Measurements from ENCODE around the gene ARSA.

Gene ARSA

DNA sequence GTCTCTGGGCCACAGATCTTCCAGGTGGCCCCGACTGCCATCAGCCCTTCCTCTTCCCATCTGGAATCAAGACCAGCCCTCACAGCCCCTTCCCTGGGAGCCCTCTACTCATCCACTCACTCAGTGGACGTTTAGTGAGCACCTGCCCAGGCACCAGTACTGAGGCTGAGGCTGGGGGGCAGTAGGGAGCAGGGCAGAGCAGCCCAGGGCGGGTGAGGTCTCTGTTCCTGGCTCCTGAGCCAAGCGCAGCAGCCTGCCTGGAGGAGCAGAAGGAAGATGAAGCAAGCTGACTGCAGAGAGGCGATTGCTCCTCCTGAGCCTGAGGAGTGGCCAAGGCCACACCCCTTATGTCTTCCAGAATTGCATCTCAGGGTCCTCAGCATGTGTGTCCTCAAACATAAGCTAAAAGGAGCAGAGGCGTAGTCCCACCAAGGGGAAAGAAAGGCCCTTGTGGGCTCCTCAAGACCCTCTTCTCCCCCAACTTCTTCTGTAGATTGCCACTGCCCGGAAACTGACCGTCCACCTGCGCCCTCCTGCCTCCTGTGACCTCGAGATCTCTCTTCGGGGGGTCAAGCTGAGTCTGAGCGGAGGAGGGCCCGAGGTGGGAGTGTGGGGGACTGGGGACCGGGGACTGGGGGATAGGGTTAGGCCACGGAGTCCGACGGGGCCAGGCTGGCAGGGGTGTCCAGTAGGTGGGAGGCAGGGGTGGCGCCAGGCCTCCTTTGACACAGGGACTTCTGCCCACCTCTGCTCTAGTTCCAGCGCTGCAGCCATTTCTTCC, 21.6 kb downstream of the ARSA start (continued):
- TF ChIP-seq, protein P1, sequence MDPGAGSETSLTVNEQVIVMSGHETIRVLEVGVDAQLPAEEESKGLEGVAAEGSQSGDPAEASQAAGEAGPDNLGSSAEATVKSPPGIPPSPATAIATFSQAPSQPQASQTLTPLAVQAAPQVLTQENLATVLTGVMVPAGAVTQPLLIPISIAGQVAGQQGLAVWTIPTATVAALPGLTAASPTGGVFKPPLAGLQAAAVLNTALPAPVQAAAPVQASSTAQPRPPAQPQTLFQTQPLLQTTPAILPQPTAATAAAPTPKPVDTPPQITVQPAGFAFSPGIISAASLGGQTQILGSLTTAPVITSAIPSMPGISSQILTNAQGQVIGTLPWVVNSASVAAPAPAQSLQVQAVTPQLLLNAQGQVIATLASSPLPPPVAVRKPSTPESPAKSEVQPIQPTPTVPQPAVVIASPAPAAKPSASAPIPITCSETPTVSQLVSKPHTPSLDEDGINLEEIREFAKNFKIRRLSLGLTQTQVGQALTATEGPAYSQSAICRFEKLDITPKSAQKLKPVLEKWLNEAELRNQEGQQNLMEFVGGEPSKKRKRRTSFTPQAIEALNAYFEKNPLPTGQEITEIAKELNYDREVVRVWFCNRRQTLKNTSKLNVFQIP (CRISPR knock-in tag; IDR thresholded peaks at IDR 0.05; ENCODE audit: borderline replicate concordance, low read depth), result no peak
- TF ChIP-seq ZFP3 (CRISPR knock-in tag; IDR thresholded peaks at IDR 0.05) (no peak), OSR1 (CRISPR knock-in tag; IDR thresholded peaks at IDR 0.05) (no peak), ESRRG (CRISPR knock-in tag; IDR thresholded peaks at IDR 0.05) (no peak), ARNTL (CRISPR knock-in tag; IDR thresholded peaks at IDR 0.05; ENCODE audit: borderline replicate concordance, low read depth) (no peak), ZNF8 (CRISPR knock-in tag; IDR thresholded peaks at IDR 0.05) (no peak), CSRNP3 (CRISPR knock-in tag; IDR thresholded peaks at IDR 0.05) (no peak), ZNF565 (CRISPR knock-in tag; conservative IDR thresholded peaks at IDR 0.05; ENCODE audit: low read depth) (no peak), ZC3H10 (CRISPR knock-in tag; IDR thresholded peaks at IDR 0.05) (no peak)

DNA sequence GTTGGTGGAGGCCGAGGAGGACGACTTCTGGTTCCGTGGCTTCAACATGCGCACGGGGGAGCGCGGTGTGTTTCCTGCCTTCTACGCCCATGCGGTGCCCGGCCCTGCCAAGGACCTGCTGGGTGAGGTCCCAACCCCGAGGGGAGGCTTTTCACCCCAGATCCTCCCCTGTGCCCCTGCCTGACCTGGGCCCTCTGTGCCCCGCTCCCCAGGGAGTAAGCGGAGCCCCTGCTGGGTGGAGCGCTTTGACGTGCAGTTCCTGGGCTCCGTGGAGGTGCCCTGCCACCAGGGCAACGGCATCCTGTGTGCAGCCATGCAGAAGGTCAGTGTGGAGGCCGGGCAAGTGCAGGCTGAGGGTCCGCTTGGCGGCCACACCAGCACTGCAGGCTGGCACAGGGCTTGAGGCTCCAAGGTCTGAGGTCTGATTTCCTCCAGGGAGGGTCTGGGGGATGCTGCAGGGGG, 22.3 kb downstream of the ARSA start:
- TF ChIP-seq OSR1 (CRISPR knock-in tag; IDR thresholded peaks at IDR 0.05) (no peak), ZNF70 (CRISPR knock-in tag; IDR thresholded peaks at IDR 0.05) (no peak), ARNTL (CRISPR knock-in tag; IDR thresholded peaks at IDR 0.05; ENCODE audit: borderline replicate concordance, low read depth) (no peak), BACH2 (CRISPR knock-in tag; IDR thresholded peaks at IDR 0.05; ENCODE audit: borderline replicate concordance) (no peak), TOX (CRISPR knock-in tag; IDR thresholded peaks at IDR 0.05; ENCODE audit: borderline replicate concordance) (no peak), GLIS3 (CRISPR knock-in tag; IDR thresholded peaks at IDR 0.05) (no peak), ZNF565 (CRISPR knock-in tag; conservative IDR thresholded peaks at IDR 0.05; ENCODE audit: low read depth) (no peak), TSHZ2 (CRISPR knock-in tag; IDR thresholded peaks at IDR 0.05) (no peak), ISL1 (CRISPR knock-in tag; IDR thresholded peaks at IDR 0.05) (no peak), ZC3H10 (CRISPR knock-in tag; IDR thresholded peaks at IDR 0.05) (no peak), ZNF8 (CRISPR knock-in tag; IDR thresholded peaks at IDR 0.05) (no peak)
- TF ChIP-seq, protein P2, sequence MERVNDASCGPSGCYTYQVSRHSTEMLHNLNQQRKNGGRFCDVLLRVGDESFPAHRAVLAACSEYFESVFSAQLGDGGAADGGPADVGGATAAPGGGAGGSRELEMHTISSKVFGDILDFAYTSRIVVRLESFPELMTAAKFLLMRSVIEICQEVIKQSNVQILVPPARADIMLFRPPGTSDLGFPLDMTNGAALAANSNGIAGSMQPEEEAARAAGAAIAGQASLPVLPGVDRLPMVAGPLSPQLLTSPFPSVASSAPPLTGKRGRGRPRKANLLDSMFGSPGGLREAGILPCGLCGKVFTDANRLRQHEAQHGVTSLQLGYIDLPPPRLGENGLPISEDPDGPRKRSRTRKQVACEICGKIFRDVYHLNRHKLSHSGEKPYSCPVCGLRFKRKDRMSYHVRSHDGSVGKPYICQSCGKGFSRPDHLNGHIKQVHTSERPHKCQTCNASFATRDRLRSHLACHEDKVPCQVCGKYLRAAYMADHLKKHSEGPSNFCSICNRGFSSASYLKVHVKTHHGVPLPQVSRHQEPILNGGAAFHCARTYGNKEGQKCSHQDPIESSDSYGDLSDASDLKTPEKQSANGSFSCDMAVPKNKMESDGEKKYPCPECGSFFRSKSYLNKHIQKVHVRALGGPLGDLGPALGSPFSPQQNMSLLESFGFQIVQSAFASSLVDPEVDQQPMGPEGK (CRISPR knock-in tag; IDR thresholded peaks at IDR 0.05; ENCODE audit: borderline replicate concordance), result no peak
- ATAC-seq, result no peak

DNA sequence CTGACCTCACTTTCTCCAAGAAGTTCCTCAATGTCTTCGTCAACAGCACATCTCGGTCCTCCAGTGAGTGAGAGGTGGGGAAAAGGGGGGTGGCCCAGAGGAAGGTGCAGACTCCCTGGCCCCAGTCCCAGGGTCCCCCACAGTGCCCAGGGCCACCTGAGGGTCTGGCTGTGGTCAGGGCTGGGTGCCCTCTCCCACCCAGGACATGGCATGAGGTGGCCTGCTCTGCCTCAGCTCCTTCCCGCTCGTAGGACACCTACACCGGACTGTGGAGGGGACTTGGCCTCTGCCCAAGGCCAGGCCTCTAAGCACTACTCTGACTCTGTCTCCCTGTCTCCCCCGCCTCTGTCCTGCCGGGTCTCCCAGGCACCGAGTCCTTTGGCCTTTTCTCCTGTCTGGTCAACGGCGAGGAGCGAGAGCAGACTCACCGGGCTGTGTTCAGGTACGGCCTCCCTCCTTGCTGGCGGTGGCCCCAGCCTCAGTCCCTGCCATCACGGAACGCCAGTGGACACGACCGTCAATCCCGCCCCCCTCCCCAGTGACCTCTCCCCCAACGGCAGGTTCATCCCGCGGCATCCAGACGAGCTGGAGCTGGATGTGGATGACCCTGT, 22.8 kb downstream of the ARSA start:
- ATAC-seq, result no peak
- no peak for TF ChIP-seq OSR1 (CRISPR knock-in tag; IDR thresholded peaks at IDR 0.05)
- no peak for TF ChIP-seq ISL1 (CRISPR knock-in tag; IDR thresholded peaks at IDR 0.05)
- TF ChIP-seq, protein P3, sequence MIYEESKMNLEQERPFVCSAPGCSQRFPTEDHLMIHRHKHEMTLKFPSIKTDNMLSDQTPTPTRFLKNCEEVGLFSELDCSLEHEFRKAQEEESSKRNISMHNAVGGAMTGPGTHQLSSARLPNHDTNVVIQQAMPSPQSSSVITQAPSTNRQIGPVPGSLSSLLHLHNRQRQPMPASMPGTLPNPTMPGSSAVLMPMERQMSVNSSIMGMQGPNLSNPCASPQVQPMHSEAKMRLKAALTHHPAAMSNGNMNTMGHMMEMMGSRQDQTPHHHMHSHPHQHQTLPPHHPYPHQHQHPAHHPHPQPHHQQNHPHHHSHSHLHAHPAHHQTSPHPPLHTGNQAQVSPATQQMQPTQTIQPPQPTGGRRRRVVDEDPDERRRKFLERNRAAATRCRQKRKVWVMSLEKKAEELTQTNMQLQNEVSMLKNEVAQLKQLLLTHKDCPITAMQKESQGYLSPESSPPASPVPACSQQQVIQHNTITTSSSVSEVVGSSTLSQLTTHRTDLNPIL (CRISPR knock-in tag; IDR thresholded peaks at IDR 0.05; ENCODE audit: low read depth), result no peak
- TF ChIP-seq PPARA (CRISPR knock-in tag; IDR thresholded peaks at IDR 0.05; ENCODE audit: borderline replicate concordance), result no peak
- TF ChIP-seq, protein P2 (CRISPR knock-in tag; IDR thresholded peaks at IDR 0.05; ENCODE audit: borderline replicate concordance), result no peak
- no peak for TF ChIP-seq TOX (CRISPR knock-in tag; IDR thresholded peaks at IDR 0.05; ENCODE audit: borderline replicate concordance)
- TF ChIP-seq ZNF8 (CRISPR knock-in tag; IDR thresholded peaks at IDR 0.05), result no peak
- TF ChIP-seq RARB (CRISPR knock-in tag; IDR thresholded peaks at IDR 0.05), result no peak
- no peak for TF ChIP-seq ZFP30 (CRISPR knock-in tag; IDR thresholded peaks at IDR 0.05)
- no peak for TF ChIP-seq ZFP3 (CRISPR knock-in tag; IDR thresholded peaks at IDR 0.05)
- no peak for TF ChIP-seq BACH2 (CRISPR knock-in tag; IDR thresholded peaks at IDR 0.05; ENCODE audit: borderline replicate concordance)
- TF ChIP-seq, protein P1 (CRISPR knock-in tag; IDR thresholded peaks at IDR 0.05; ENCODE audit: borderline replicate concordance, low read depth), result no peak
- no peak for TF ChIP-seq ZC3H10 (CRISPR knock-in tag; IDR thresholded peaks at IDR 0.05)
- no peak for TF ChIP-seq ESRRG (CRISPR knock-in tag; IDR thresholded peaks at IDR 0.05)
- TF ChIP-seq SNAI2 (CRISPR knock-in tag; IDR thresholded peaks at IDR 0.05), result no peak
- TF ChIP-seq GLIS3 (CRISPR knock-in tag; IDR thresholded peaks at IDR 0.05), result no peak
- no peak for TF ChIP-seq ZNF70 (CRISPR knock-in tag; IDR thresholded peaks at IDR 0.05)
- no peak for TF ChIP-seq TCF4 (CRISPR knock-in tag; IDR thresholded peaks at IDR 0.05; ENCODE audit: borderline replicate concordance)
- no peak for TF ChIP-seq ARNTL (CRISPR knock-in tag; IDR thresholded peaks at IDR 0.05; ENCODE audit: borderline replicate concordance, low read depth)

All from SK-N-SH treated with all-trans-retinoic acid at 6 μM for 48 hours (cell line).